AG10803 (cell line): ENCODE results near the gene DIP2C.

Experiments used
- DNase-seq: peaks from one replicate; pipeline ENCODE4 v3.0.0; 2010; ENCODE audit warnings: low read depth
- H3K4me3 ChIP-seq: 2 replicates; pipeline ENCODE4 v1.5.1; 2011; ENCODE audit warnings: mild to moderate bottlenecking, low read length, control low read depth
- TF ChIP-seq, protein P1 (sequence below): conservative IDR thresholded peaks from 2 replicates; pipeline ENCODE4 v1.5.1; 2011; ENCODE audit warnings: mild to moderate bottlenecking, low read length, control low read depth, inconsistent platforms

DIP2C gene

DNA sequence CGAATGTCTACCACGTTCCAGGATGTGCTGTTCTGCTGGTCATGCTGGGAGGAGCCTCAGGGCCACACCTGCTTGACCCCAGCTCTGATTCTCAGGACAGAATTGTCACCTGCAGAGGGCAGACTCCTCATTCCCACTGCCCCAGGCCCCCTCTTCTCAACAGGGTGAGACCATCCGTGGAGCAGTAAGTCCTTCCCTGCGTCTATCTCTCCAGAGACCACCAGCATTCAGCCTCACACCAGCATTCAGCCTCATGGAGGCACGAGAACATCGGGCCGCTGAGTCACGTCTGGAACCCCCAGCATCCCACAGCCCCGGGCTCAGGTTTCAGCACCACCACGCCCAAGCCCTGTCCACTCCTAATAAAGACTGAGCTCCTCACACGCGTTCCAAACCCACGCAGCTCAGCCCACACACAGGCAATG is 273.4 kb downstream of the DIP2C start:
- TF ChIP-seq, protein P1, sequence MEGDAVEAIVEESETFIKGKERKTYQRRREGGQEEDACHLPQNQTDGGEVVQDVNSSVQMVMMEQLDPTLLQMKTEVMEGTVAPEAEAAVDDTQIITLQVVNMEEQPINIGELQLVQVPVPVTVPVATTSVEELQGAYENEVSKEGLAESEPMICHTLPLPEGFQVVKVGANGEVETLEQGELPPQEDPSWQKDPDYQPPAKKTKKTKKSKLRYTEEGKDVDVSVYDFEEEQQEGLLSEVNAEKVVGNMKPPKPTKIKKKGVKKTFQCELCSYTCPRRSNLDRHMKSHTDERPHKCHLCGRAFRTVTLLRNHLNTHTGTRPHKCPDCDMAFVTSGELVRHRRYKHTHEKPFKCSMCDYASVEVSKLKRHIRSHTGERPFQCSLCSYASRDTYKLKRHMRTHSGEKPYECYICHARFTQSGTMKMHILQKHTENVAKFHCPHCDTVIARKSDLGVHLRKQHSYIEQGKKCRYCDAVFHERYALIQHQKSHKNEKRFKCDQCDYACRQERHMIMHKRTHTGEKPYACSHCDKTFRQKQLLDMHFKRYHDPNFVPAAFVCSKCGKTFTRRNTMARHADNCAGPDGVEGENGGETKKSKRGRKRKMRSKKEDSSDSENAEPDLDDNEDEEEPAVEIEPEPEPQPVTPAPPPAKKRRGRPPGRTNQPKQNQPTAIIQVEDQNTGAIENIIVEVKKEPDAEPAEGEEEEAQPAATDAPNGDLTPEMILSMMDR = no peak
- DNase-seq = no peak
- no peak overlapping the region for H3K4me3 ChIP-seq

DNA sequence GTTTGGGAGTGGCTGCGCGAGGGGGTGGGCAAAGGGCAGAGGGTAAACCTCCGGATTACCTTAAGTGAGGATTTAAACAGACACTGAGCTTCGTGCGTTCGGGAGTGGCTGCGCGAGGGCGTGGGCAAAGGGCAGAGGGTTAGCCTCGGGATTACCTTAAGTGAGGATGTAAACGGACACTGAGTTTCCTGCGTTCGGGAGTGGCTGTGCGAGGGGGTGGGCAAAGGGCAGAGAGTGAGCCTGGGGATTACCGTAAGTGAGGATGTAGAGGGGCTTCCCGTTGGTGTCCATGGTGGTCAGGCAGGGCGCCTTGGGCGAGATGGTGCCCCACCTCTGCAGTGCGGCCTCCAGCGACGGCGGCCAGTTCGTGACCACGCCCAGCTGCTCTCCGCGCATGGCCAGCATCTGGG is 275.8 kb downstream of the DIP2C start:
- no peak for DNase-seq
- no peak overlapping the region for H3K4me3 ChIP-seq
- TF ChIP-seq, protein P1 = no peak

DNA sequence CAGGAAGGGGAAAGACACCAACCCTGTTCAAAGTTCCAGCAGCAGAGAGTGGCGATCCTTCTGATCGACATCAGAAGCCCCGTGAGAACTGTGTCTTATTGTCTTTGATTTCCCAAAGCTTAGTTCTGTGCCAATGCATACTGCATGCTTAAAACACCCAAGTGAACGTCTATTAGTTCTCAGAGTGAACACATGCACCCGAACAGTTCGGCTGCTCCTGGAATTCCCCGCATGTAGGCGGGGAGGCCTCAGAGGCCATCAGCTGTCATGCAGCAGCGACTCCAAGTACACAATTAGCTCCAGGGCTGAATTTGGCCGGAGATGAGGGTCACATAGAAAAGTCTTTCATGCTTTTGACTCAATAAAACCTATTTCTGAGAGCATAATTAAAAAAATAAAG is 277.4 kb downstream of the DIP2C start:
- no peak for DNase-seq
- TF ChIP-seq, protein P1 = no peak
- no peak overlapping the region for H3K4me3 ChIP-seq

DNA sequence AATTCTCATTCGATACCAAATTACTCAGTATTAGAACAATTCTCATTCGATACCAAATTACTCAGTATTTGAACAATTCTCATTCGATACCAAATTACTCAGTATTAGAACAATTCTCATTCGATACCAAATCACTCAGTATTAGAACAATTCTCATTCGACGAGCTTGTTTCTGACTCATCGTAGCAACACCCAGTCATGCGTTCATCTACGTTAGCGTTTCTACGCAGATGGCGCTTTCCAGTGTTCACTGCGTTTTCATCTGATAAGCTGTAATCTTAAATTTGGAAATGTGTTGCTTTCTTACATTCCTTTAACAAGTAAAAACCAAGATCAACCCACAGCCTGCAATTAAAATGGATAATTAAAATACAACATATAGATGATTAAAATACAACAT is 277.9 kb downstream of the DIP2C start:
- no peak overlapping the region for H3K4me3 ChIP-seq
- no peak for DNase-seq
- TF ChIP-seq, protein P1 = no peak

DNA sequence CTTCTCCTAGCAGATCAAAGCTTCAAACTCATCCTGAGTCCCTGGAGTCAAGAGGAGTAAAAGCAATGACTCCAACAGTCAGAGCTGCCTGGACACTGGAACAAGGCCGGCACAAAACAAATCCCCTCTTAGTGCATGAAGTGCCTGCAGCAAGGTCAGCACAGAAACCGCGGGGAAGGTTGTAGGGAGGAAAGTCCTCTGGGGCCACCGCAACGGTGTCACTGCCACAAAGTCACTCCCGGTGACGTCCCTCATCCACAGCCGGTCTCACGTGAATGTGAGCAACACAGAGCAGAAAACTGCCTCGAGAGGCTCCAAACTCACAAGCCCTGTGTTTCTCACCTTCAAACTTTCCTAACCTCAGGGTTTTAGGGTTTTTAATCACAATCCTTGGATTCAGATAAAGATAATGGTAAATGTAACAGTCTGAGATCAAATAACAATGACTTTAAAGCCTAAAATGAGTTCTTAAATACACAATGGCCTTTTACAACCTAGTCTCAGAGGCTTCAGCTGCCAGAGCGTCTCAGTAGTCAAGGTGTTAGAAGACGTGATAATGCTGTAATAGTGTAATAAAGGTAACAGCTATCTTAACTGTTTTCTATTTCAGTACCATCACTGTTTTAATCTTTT is 279.9 kb downstream of the DIP2C start:
- TF ChIP-seq, protein P1 = no peak
- no peak for DNase-seq
- H3K4me3 ChIP-seq = no peak overlapping the region

DNA sequence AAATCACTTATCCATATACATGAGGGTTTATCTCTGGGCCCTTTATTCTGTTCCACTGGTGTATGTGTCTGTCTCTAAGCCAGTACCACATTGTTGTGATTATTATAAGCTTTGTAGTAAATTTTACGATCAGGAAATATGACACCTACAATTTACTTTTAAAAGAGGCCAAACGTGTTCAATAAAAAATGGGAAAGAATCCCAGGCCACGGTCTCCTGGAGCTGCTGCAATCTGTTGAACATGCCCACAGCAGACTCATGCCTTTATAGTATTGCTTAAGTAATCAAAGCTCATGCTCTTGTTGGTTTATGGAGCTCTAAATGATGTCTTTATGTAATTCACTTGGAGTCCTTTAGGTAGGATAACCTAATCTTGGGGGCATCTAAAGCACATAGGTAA is 281.2 kb downstream of the DIP2C start:
- peak; percentile 74 for DNase-seq
- H3K4me3 ChIP-seq = no peak overlapping the region
- TF ChIP-seq, protein P1 = no peak

DNA sequence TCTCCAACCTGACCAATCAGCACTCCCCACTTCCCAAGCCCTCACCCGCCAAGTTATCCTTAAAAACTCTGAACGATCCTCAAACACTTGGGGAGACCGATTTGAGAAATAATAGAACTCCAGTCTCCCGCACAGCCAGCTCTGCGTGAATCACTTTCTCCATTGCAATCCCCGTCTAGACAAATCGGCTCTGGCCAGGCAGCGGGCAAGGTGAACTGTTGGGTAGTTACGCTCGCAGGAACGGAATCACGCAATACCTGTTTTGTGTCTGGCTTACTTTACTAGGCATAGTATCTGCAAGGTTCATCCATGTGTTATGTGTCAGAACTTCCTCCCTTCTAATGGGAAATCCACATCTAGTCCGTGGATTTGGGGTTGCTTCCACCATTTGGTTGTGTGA is 282.5 kb downstream of the DIP2C start:
- no peak for DNase-seq
- no peak overlapping the region for H3K4me3 ChIP-seq
- TF ChIP-seq, protein P1 = no peak
